ENCODE results near the gene STN1.

The STN1 gene

DNA sequence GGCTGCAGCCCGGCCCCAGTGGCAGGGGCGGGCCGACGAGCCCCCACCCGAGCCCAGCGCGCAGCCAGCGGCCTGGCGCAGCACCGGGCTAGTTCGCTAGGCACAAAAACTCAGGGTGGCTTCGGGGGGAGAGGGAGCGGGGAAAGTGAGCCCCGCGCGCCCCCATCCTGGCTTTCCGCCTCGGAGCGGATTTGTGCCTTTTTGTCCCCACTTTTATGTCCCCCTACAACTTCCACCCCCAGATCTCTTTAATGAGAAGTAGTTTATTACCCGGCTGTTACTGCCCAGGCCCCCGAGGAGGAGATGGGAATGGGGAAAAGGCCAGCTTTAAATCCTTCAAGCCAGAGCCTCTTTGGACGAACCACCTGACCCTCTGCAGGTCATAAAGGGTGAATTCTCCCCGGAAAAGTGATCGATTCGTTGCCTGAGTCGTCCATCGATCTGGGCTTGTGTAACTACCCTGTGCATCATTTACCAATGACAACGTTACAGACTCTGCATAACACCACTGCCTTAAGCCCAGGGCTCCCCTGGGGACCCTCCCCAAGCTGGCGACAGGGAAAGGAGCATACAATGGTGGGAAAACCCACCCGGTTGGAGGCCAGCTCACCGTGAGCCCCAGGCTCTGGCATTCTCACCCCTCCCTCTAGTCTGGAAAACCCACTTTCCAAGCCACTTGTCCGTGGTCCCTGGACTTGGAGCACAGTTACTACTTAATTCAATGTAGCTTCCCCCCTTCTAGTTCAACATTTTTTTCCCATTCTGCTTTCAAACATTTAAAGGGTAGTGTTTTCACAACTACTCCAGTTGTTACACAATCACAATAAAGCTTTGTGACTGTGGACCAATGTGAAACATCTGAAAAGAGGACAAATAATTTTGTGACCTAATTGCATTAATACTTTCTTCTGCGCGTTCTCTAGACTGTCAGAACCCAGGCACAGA lies 61.9 kb downstream of the STN1 start:
- TF ChIP-seq GATA1 (IDR thresholded peaks at IDR 0.05; ENCODE audit: low read depth, low read length) (no peak), POLR2A (IDR thresholded peaks at IDR 0.05; ENCODE audit: low read length) (no peak)
- no peak for DNase-seq

DNA sequence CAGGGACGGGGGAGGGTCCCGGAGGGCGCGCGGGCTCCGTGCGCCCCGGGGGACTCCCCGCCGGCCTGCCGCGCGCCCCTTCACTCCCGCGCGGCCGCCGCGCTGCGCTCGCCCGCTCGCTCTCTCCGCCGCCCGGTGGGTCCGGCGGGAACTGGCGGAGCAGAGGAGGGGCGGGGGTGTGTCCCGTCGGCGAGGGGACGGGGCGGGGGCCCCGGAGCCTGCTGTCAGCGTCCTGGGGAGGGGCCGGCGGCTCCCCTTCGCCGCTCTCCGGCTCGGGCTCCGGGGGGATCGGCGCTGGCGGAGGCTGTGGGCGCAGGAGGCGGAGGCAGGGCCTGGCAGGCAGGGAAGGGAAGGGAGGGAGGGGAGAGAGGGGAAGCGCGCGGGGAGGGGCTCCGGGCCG lies 62.6 kb downstream of the STN1 start, which contains the start of gene SH3PXD2A:
Gene SH3PXD2A, minus strand, starts transcription at position 153 of the 400 bp plus-strand sequence. CDS start 310 bp downstream, outside the sequence.
- TF ChIP-seq GATA1 (IDR thresholded peaks at IDR 0.05; ENCODE audit: low read depth, low read length) (no peak), POLR2A (IDR thresholded peaks at IDR 0.05; ENCODE audit: low read length) (no peak)
- DNase-seq, result no peak

DNA sequence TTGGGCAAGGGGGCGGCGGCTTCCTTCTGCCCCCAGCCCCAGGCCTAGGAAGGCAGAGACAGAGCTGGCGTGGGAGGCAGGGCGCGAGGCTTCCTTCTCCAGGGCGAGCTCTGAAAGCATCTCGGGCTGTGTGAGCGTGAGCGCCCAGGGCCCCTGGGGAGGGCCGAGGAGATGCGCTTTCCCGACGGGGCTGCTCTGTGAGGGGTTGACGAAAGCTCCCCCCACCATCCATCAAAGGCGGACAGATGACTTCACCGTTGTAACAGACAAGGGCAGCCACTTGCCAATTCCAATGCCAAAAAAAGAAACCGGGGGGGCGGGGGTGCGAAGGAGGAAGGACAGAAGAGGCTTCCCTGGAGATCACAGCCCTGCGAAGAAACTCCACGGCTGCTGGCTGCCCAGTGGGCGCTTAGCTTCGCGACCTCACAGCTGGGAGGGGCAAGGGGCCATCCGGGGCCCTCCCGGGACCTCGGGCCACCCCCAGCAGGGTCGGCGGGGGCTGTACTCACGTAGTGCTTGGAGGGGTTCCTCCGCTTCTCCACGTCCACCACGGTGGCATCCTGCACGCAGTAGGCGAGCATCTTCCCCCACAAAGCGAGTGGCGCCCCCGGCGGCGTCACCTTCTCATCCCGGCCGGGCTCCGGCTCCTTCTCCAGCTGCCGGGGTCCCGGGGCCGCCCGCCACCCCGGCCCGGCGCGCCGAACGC lies 63.1 kb downstream of the STN1 start:
- no peak for DNase-seq
- no peak for TF ChIP-seq POLR2A (IDR thresholded peaks at IDR 0.05; ENCODE audit: low read length)
- no peak for TF ChIP-seq GATA1 (IDR thresholded peaks at IDR 0.05; ENCODE audit: low read depth, low read length)

DNA sequence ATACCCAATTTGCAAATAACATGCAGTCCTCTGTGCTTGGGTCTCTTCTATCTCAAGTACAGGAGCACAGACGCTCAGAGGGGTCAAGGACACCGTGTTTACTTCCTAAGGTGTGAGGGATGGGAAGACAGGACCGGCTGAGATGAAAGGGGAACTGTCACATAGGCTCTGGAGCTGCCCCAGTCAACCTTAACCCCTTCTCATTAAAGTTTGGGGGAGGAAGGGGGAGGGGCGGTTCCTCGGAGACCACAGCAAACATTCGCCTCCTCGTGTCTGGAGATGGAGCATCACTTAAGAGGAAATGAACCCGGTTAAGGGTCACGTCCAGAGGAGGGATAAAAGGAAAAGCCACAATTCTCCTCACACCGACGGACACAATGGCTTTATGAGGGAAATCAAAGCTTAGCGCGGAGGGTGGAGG lies 63.7 kb downstream of the STN1 start:
- TF ChIP-seq GATA1 (IDR thresholded peaks at IDR 0.05; ENCODE audit: low read depth, low read length), result no peak
- no peak for TF ChIP-seq POLR2A (IDR thresholded peaks at IDR 0.05; ENCODE audit: low read length)

DNA sequence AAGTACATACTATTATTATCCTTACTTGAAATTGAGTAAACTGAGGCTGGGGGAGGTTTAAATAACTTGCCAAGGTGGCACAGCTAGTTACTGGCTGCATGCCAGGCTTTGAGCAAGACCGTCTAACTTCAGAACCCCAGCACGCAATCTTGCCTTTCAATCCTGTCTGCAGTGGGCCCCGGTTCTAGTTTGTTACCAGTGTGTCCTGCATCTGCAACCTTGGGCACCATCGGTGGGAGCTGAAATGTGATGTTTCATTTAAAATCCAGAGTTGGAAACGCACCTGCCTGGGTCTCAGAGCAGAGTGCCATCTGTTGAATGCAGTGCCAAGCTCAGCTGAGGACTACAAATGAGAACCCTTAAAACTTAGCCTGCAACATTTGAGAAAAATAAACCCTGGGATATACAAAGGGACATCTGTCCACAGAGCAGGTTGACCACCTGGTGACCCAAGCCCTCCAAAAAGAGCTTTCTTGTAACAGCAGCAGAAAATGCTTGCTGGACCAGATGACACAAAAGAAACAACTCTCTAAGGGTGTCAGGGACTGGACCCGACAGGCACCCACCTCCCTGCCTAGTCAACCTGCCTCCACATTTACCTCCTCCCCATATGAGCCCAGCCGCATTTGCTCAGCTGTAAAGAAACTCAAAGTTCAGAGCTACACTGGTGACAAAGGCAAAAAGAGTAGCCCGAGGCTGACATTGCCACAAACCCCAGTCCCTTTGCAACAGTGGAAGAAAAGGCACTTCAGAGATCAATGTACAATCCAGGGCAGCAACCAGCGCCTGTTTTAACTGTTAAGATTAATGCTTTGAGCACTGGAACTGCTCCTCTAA lies 64.3 kb downstream of the STN1 start:
- DNase-seq, result no peak
- TF ChIP-seq POLR2A (IDR thresholded peaks at IDR 0.05; ENCODE audit: low read length) (no peak), GATA1 (IDR thresholded peaks at IDR 0.05; ENCODE audit: low read depth, low read length) (no peak)

More for the DNA sequence above, 63.7 kb downstream of the STN1 start:
- DNase-seq, result no peak

DNA sequence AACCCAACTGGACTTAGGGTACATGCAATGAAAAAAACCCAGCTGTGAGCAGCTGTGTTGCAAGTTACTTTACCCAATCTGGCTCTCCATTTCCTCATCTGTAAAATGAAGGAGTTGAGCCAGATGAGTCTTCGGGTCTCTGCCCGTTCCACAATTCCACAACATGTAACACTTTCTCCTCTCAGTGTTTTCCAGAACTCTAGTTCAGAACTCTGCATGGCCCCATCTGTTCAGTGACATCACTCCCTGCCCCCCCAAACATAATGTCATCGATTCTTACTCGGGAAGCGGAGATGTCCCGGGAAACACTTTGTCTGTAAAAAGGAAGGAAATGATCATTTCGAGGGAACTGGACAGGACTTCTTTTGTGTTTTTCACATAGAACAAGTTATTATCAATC lies 65.1 kb downstream of the STN1 start:
- no peak for DNase-seq
- TF ChIP-seq POLR2A (IDR thresholded peaks at IDR 0.05; ENCODE audit: low read length) (no peak), GATA1 (IDR thresholded peaks at IDR 0.05; ENCODE audit: low read depth, low read length) (no peak)

DNA sequence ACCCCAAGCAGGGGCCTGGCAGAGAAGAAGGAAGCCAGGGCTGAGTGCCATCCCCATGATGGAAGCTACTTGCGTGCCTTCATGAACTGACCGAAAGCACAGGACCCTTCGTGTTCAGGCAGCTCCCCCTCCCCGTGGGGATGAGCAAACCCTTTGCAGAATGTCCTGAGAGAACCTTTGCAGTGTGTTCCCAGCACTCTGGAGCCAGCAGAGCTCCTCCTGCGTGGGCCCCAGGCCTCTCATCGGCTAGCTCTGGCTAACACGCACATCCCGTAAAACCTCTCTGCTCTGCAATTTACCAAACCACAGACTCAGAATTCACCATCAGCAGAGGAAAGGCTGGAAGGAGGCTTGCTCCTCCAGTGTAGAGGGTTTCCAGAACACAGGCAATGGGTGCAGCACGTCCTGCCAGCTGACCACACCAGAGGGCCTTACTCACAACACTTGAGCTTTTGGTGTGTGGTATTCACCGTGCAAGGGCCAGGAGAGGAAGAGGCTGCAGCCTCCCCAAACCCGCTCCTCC lies 65.7 kb downstream of the STN1 start:
- no peak for TF ChIP-seq POLR2A (IDR thresholded peaks at IDR 0.05; ENCODE audit: low read length)
- TF ChIP-seq GATA1 (IDR thresholded peaks at IDR 0.05; ENCODE audit: low read depth, low read length), result no peak
- no peak for DNase-seq

DNA sequence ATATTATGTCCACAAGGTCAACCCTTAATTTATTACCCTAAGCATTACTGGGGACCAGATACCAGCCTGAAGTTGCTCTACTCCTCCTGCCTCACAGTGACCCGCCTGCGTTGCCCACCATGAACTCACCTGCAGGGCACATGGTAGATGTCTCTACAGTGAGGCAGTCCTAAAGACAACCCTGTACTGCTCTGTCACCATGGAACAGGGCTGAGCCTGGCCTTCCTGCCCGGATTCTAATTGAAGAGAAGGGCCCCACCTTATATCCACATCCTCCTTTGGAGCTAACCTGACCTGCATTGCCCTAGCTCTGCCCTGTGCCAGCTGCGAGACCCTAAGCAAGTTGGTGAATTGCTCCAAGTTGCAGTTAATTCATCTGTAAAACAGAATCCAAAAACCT lies 66.7 kb downstream of the STN1 start:
- no peak for TF ChIP-seq GATA1 (IDR thresholded peaks at IDR 0.05; ENCODE audit: low read depth, low read length)
- TF ChIP-seq POLR2A (IDR thresholded peaks at IDR 0.05; ENCODE audit: low read length), result no peak
- DNase-seq, result no peak

DNA sequence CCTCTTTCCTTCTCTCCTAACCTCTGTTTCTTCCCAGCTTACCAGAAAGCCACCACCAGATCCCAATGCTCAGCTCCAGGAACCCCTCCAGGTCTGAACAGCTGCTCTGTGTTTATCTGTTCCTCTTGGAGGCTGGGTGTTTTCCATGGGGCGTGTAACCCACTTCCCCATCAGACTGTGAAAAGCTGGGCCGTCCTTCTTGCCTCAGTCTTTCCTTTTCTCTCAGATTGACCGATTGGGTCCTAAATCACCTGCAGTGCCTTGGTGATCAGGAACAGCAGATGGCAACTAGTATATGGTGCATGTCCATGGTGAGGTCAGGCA lies 67.5 kb downstream of the STN1 start:
- no peak for DNase-seq
- no peak for TF ChIP-seq GATA1 (IDR thresholded peaks at IDR 0.05; ENCODE audit: low read depth, low read length)
- TF ChIP-seq POLR2A (IDR thresholded peaks at IDR 0.05; ENCODE audit: low read length), result no peak

DNA sequence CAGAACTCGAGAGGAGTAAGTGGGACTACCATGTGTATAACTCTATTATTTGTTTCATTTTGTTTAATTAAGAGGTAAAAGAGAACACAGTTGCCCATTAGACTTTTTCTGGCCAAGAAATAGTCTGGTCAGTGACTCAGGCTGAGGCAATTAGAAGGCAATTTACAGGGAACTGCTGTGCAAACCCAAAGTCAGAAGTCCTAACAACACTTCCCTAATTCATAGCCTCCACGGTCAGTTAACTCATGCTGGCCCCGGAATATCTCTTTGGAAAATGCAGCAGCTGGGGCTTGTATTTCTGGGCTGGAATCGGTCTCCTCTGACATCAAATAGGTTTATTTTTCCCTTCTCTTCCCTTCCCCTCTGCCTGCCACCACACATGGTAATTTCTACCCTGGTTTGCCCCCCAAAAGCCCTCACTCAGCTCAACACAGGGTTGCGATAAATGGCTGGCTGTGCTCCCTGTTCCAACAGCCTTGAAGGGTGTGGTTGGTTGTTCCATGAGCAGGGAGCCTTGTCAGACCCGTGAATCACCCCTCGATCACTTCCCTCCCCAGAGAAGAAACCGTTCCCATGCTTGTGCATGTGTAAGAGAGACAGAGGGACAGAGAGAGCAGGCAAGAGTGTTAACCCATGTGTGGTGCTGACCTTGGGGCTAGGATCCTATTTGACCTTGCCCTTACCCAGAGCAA lies 68.0 kb downstream of the STN1 start:
- no peak for DNase-seq

DNA sequence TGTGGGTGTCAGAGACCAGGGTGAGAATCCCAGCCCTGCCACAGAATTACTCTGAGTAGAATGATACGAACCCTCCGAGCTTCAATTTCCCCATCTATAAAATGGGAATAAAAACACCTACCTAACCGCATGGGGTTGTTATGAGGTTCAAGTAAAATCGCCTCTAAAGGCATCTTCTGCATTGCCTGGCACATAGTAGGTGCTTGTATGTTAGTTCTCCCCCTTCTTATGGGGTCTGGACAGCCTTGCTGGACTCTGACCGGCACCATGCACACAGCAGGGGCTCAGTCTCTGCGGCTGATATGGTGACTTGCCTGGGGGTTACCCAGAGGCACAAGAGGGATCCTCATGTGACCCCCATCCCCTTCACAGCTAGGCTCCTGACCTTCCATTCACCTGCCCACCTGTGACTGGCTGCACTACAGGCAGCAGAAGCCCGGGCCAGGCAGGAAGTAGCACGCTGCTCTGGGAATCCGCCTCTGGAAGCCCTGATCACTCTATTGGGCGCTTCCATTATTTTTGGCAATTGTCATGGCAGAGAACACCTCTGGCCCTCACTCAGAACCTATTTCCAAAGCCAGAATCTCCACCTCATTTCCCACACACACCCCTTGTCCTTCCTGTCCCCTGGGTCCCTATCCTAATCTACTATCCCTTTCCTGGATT lies 68.6 kb downstream of the STN1 start:
- TF ChIP-seq GATA1 (IDR thresholded peaks at IDR 0.05; ENCODE audit: low read depth, low read length) (no peak), POLR2A (IDR thresholded peaks at IDR 0.05; ENCODE audit: low read length) (no peak)
- DNase-seq, result no peak

More for the DNA sequence above, 68.0 kb downstream of the STN1 start:
- TF ChIP-seq POLR2A (IDR thresholded peaks at IDR 0.05; ENCODE audit: low read length) (no peak), GATA1 (IDR thresholded peaks at IDR 0.05; ENCODE audit: low read depth, low read length) (no peak)

DNA sequence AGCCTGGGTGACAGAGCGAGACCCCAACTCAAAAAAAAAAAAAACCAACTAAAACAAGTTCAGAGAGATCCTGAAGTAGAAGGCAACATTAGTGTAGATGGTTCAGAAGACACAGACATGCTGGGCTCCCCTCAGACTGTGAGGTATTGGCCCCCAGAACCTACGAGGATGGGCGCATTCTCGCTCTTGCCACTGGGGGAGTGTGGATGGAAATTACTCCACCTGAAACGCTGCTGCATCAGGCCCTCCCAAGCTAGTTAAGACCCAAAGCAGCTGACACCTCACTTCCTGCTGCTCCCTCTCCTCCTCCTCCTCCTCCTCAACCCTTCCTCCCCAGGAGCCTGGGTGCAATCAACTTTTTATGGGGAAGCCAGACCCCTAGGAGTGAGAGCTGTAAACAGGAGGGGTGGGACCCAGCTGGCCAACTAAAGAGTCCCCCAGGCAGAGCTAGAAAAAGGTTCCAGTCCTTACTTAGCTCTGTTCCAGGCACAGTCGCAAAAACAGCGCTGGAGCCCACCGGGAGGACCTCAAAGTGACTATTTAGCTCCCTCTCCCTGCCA lies 70.0 kb downstream of the STN1 start:
- TF ChIP-seq GATA1 (IDR thresholded peaks at IDR 0.05; ENCODE audit: low read depth, low read length), result no peak
- no peak for TF ChIP-seq POLR2A (IDR thresholded peaks at IDR 0.05; ENCODE audit: low read length)
- no peak for DNase-seq

Measured in erythroblast (primary cell).